HEK293 (cell line): Measurements from ENCODE around the gene PCDHA2.
"Not testable (repeated sequence)": the region's sequence is repeated elsewhere in the genome, so short reads cannot be mapped to it uniquely, and the experiment has no call there.

ENCODE experiments used
- CTCF ChIA-PET: fragments of 350-600 bp; formaldehyde crosslinking; extraction: SDS; loops from one replicate; lab custom pipeline; 2021; ENCODE audit warnings: antibody characterized with exemption; lab: Yijun Ruan, JAX
- POLR2A ChIA-PET: fragments of 300-600 bp; formaldehyde crosslinking; extraction: SDS; loops from one replicate; lab custom pipeline; 2020; ENCODE audit warnings: antibody characterized with exemption, inconsistent platforms; lab: Yijun Ruan, JAX
- H3K27ac ChIP-seq: fragments of 200-500 bp; sonication (Bioruptor generic); 2 replicates; pipeline ENCODE4 v1.5.1; 2014; ENCODE audit warnings: low read depth, low read length, control low read depth, inconsistent platforms; ENCODE audit errors: extremely low read depth
- H3K36me3 ChIP-seq, 2 experiments: fragments of 200-500 bp in 1 of 2; sonication (Bioruptor generic) in 1 of 2; 1 replicate in 1 of 2; 2 replicates in 1 of 2; pipeline ENCODE4 v1.5.1; 2014 to 2017; ENCODE audit warnings: inconsistent platforms in 2 of 2, low read length in 2 of 2; ENCODE audit not compliant: control insufficient read depth in 2 of 2, insufficient read depth in 1 of 2
- H3K4me1 ChIP-seq: fragments of 200-500 bp; sonication (Bioruptor generic); 2 replicates; pipeline ENCODE4 v1.5.1; 2014; ENCODE audit warnings: mild to moderate bottlenecking, low read length, inconsistent platforms; ENCODE audit not compliant: control insufficient read depth, insufficient read depth
- H3K4me3 ChIP-seq: 2 replicates; pipeline ENCODE4 v1.5.1; 2011; ENCODE audit warnings: low read depth, mild to moderate bottlenecking, control low read depth, low read length, moderate library complexity
- H3K9me3 ChIP-seq: fragments of 200-500 bp; sonication (Bioruptor generic); 2 replicates; pipeline ENCODE4 v1.5.1; 2014; ENCODE audit warnings: low read depth, low read length, inconsistent platforms; ENCODE audit not compliant: control insufficient read depth, insufficient read depth
- ZBTB10 ChIP-seq: fragments of 450-650 bp; formaldehyde crosslinking; IDR thresholded peaks from 2 replicates; pipeline ENCODE4 v1.5.1; 2016; ENCODE audit warnings: missing biosample characterization, missing genetic modification characterization
- ZBTB48 ChIP-seq: fragments of 450-650 bp; formaldehyde crosslinking; IDR thresholded peaks from 2 replicates; pipeline ENCODE4 v1.5.1; 2016; ENCODE audit warnings: missing biosample characterization, missing genetic modification characterization
- ZNF146 ChIP-seq: fragments of 450-650 bp; formaldehyde crosslinking; IDR thresholded peaks from 2 replicates; pipeline ENCODE4 v1.5.1; 2016; ENCODE audit warnings: missing biosample characterization, missing genetic modification characterization
- ZNF155 ChIP-seq: fragments of 450-650 bp; formaldehyde crosslinking; IDR thresholded peaks from 2 replicates; pipeline ENCODE4 v1.5.1; 2016; ENCODE audit warnings: missing biosample characterization, missing genetic modification characterization
- ZNF248 ChIP-seq: fragments of 450-650 bp; formaldehyde crosslinking; IDR thresholded peaks from 2 replicates; pipeline ENCODE4 v1.5.1; 2017; ENCODE audit warnings: missing biosample characterization, missing genetic modification characterization
- ZNF266 ChIP-seq: fragments of 450-650 bp; formaldehyde crosslinking; IDR thresholded peaks from 2 replicates; pipeline ENCODE4 v1.5.1; 2016; ENCODE audit warnings: missing biosample characterization, missing genetic modification characterization, low read depth
- ZNF362 ChIP-seq: fragments of 450-650 bp; formaldehyde crosslinking; IDR thresholded peaks from 2 replicates; pipeline ENCODE4 v1.5.1; 2016; ENCODE audit warnings: missing biosample characterization, missing genetic modification characterization
- ZNF501 ChIP-seq: fragments of 450-650 bp; formaldehyde crosslinking; IDR thresholded peaks from 2 replicates; pipeline ENCODE4 v1.5.1; 2016; ENCODE audit warnings: missing biosample characterization, missing genetic modification characterization
- ZNF610 ChIP-seq: fragments of 450-650 bp; formaldehyde crosslinking; IDR thresholded peaks from 2 replicates; pipeline ENCODE4 v1.5.1; 2016; ENCODE audit warnings: missing biosample characterization, missing genetic modification characterization, borderline replicate concordance
- ZNF654 ChIP-seq: fragments of 450-650 bp; formaldehyde crosslinking; IDR thresholded peaks from 2 replicates; pipeline ENCODE4 v1.5.1; 2016; ENCODE audit warnings: low read depth, missing biosample characterization, missing genetic modification characterization
- ZNF707 ChIP-seq: fragments of 450-650 bp; formaldehyde crosslinking; IDR thresholded peaks from 2 replicates; pipeline ENCODE4 v1.5.1; 2016; ENCODE audit warnings: missing biosample characterization, missing genetic modification characterization
- ZNF791 ChIP-seq: fragments of 450-650 bp; formaldehyde crosslinking; IDR thresholded peaks from 2 replicates; pipeline ENCODE4 v1.5.1; 2016; ENCODE audit warnings: missing biosample characterization, missing genetic modification characterization

The PCDHA2 gene

GRCh38 chr5:140806834-140807775 is 12.5 kb downstream of the PCDHA2 start, which contains the start of gene PCDHA4:
PCDHA4 (plus strand) TSS chr5:140807068.
- POLR2A ChIA-PET, result no interaction called here
- CTCF ChIA-PET, result interaction anchor here (0.6 to 2.3 kb wide), 13 partner anchors 9 to 637 kb away, joined by 3 to 9 read pairs (median 3); partner anchors contain the start of genes PCDHA1, PCDHA10, PCDHA2 and PCDHA5
- H3K27ac ChIP-seq, result no peak within 1 kb of the TSS
- no peaks in the 10 kb centered on the region for H3K9me3 ChIP-seq
- no peaks in the 10 kb centered on the region for H3K36me3 ChIP-seq
- H3K4me1 ChIP-seq, result no peaks in the 10 kb centered on the region
- TF ChIP-seq ZNF654 (tag by site-specific recombination) (peak; percentile 48), ZNF501 (tag by site-specific recombination) (no peak)
- TF ChIP-seq, all 188 proteins: peak for 1
- no peak within 1 kb of the TSS for H3K4me3 ChIP-seq

- H3K4me3 ChIP-seq, POLR2A ChIA-PET, H3K36me3 ChIP-seq, H3K4me1 ChIP-seq, H3K9me3 ChIP-seq, H3K27ac ChIP-seq: not testable (repeated sequence)
- CTCF ChIA-PET, result interaction anchor here (0.7 to 2.2 kb wide), 7 partner anchors 8 to 635 kb away, joined by 3 to 6 read pairs (median 3); partner anchors contain the start of genes PCDHA1 and PCDHA5
These were observed 13.7 kb downstream of the PCDHA2 start for GRCh38 chr5:140808241-140808888.

GRCh38 chr5:140808889-140809291 is 14.2 kb downstream of the PCDHA2 start:
- ChIA-PET CTCF (no interaction called here), POLR2A (no interaction called here)
- no peaks in the 10 kb centered on the region for H3K36me3 ChIP-seq
- no peaks in the 10 kb centered on the region for H3K4me1 ChIP-seq
- no peak overlapping the region for H3K4me3 ChIP-seq
- H3K27ac ChIP-seq, result no peak overlapping the region
- TF ChIP-seq ZNF362 (tag by site-specific recombination), result no peak
- no peak for TF ChIP-seq ZBTB48 (tag by site-specific recombination)
- TF ChIP-seq ZNF266, result no peak
- TF ChIP-seq ZNF610 (tag by site-specific recombination), result no peak
- TF ChIP-seq ZNF707 (tag by site-specific recombination), result no peak
- no peak for TF ChIP-seq ZNF146
- TF ChIP-seq ZNF791 (tag by site-specific recombination), result no peak
- no peak for TF ChIP-seq ZBTB10 (tag by site-specific recombination)
- no peak for TF ChIP-seq ZNF248 (tag by site-specific recombination)
- no peak for TF ChIP-seq ZNF155
- H3K9me3 ChIP-seq, result no peaks in the 10 kb centered on the region
